PFSK-1 (cell line): Measurements from ENCODE around the gene GRIPAP1.

Experiments
- FOXP2 ChIP-seq: optimal IDR thresholded peaks from 2 replicates; pipeline ENCODE3; 2011; ENCODE audit warnings: borderline replicate concordance, control low read depth, inconsistent platforms; ENCODE audit not compliant: insufficient read depth; ENCODE audit errors: extremely low read length, extremely low read depth
- POLR2AphosphoS5 ChIP-seq: IDR thresholded peaks from 2 replicates; pipeline ENCODE4 v1.6.1; 2012; ENCODE audit warnings: low read depth, mild to moderate bottlenecking, control low read depth, low read length, moderate library complexity
- SIN3A ChIP-seq: IDR thresholded peaks from 2 replicates; pipeline ENCODE4 v1.6.1; 2012; ENCODE audit warnings: mild to moderate bottlenecking, low read length, moderate library complexity, borderline replicate concordance; ENCODE audit not compliant: insufficient read depth
- TAF1 ChIP-seq: IDR thresholded peaks from 2 replicates; pipeline ENCODE4 v1.6.1; 2012; ENCODE audit warnings: low read length, control low read depth, borderline replicate concordance; ENCODE audit not compliant: insufficient read depth

- TF ChIP-seq POLR2AphosphoS5 (no peak), FOXP2 (no peak), SIN3A (no peak), TAF1 (no peak)
Observed at GRCh38 chrX:48969471-48969870, 32.6 kb downstream of the GRIPAP1 start.
